Spinal cord (tissue), 10 donors: ENCODE measurements around the gene GABRB2. TPM values are rescaled to one million over a fixed set of nuclear protein-coding genes. Genes with fewer than 3 reads are reported as not detected.

Experiments used
- DNase-seq, 6 donors: peaks; one replicate each; pipeline versions ENCODE4 v3.0.0 to v3.0.0-alpha.2; 2013 to 2015; ENCODE audit warnings: low spot score in 6 of 6, low read depth in 4 of 6
- H3K27ac ChIP-seq: one replicate; pipeline ENCODE4 v1.5.1; 2013; ENCODE audit warnings: low read depth, low read length, control low read depth
- H3K27me3 ChIP-seq: one replicate; pipeline ENCODE4 v1.6.1; 2013; ENCODE audit warnings: low read length; ENCODE audit not compliant: control insufficient read depth, insufficient read depth
- H3K36me3 ChIP-seq: one replicate; pipeline ENCODE4 v1.6.1; 2013; ENCODE audit warnings: low read length; ENCODE audit not compliant: control insufficient read depth, insufficient read depth
- H3K4me1 ChIP-seq: one replicate; pipeline ENCODE4 v1.6.1; 2013; ENCODE audit warnings: low read length; ENCODE audit not compliant: control insufficient read depth, insufficient read depth
- H3K4me3 ChIP-seq: one replicate; pipeline ENCODE4 v1.5.1; 2013; ENCODE audit warnings: low read depth, low read length, control low read depth
- H3K9me3 ChIP-seq: one replicate; pipeline ENCODE4 v1.6.1; 2013; ENCODE audit warnings: low read length; ENCODE audit not compliant: control insufficient read depth, insufficient read depth
- WGBS: methylation state at CpG from one replicate; pipeline ENCODE4 v1.1.5; 2013; ENCODE audit warnings: missing lambda C conversion rate; ENCODE audit not compliant: insufficient coverage; 5-methylcytosine and 5-hydroxymethylcytosine counted together
- polyA plus RNA-seq, 2 donors: library from polyadenylated mRNA; unstranded; fragments of 120-200 nt; gene quantifications; one replicate each; pipeline ENCODE4 v1.2.1, GENCODE V29; 2013; ENCODE audit not compliant: insufficient read length in 2 of 2
- total RNA-seq, 2 donors: library from RNA; depleted of rRNA in 1 of 2; stranded (reverse); fragments of 120-200 nt in 1 of 2; fragments of >200 nt in 1 of 2; gene quantifications; one replicate each; pipeline versions ENCODE4 v1.2.3 to v1.2.4, GENCODE V29; 2013 to 2014
- donor health status: healthy.

The GABRB2 gene
- total and polyA plus RNA-seq, 4 donors: 9.8 to 44.6 (median 22.4) TPM

GRCh38 chr5:161403121-161403520 lies 143.4 kb downstream of the GABRB2 start:
- Histone ChIP-seq H3K4me3 (no peak overlapping the region), H3K27ac (no peak overlapping the region), H3K9me3 (no peaks in the 10 kb centered on the region), H3K36me3 (no peaks in the 10 kb centered on the region), H3K4me1 (no peaks in the 10 kb centered on the region), H3K27me3 (no peaks in the 10 kb centered on the region)
- DNase-seq: no peak
- no CpG with 5 or more reads among the region's 2 CpGs for WGBS

GRCh38 chr5:161400583-161400982 lies 145.9 kb downstream of the GABRB2 start:
- Histone ChIP-seq H3K4me3 (no peak overlapping the region), H3K4me1 (no peaks in the 10 kb centered on the region), H3K27ac (no peak overlapping the region), H3K9me3 (no peaks in the 10 kb centered on the region), H3K27me3 (no peaks in the 10 kb centered on the region), H3K36me3 (no peaks in the 10 kb centered on the region)
- DNase-seq: peak in 1 of 6 donors; percentile 10
- 60% methylated on average over 2 of the region's 4 CpGs for WGBS

- Histone ChIP-seq H3K4me3 (no peak overlapping the region), H3K36me3 (no peaks in the 10 kb centered on the region), H3K4me1 (no peaks in the 10 kb centered on the region), H3K27ac (no peak overlapping the region), H3K9me3 (no peaks in the 10 kb centered on the region), H3K27me3 (no peaks in the 10 kb centered on the region)
- no CpG with 5 or more reads among the region's 6 CpGs for WGBS
- peak in 2 of 6 donors; percentile 11 to 20 for DNase-seq
These were observed 146.4 kb downstream of the GABRB2 start for GRCh38 chr5:161399996-161400562.

- DNase-seq: no peak
- Histone ChIP-seq H3K36me3 (no peaks in the 10 kb centered on the region), H3K27me3 (no peaks in the 10 kb centered on the region), H3K4me3 (no peak overlapping the region), H3K4me1 (no peaks in the 10 kb centered on the region), H3K27ac (no peak overlapping the region), H3K9me3 (no peaks in the 10 kb centered on the region)
- no CpG with 5 or more reads among the region's 4 CpGs for WGBS
These were observed 149.1 kb downstream of the GABRB2 start for GRCh38 chr5:161397448-161397847.

- DNase-seq: no peak
- H3K4me3 ChIP-seq: no peak overlapping the region
- no CpG with 5 or more reads among the region's 3 CpGs for WGBS
- H3K9me3 ChIP-seq: no peaks in the 10 kb centered on the region
- H3K4me1 ChIP-seq: no peaks in the 10 kb centered on the region
- H3K36me3 ChIP-seq: no peaks in the 10 kb centered on the region
- no peaks in the 10 kb centered on the region for H3K27me3 ChIP-seq
- no peak overlapping the region for H3K27ac ChIP-seq
These were observed 150.4 kb downstream of the GABRB2 start for GRCh38 chr5:161396171-161396570.

- no CpG with 5 or more reads among the region's 1 CpG for WGBS
- no peaks in the 10 kb centered on the region for H3K27me3 ChIP-seq
- no peak overlapping the region for H3K27ac ChIP-seq
- H3K36me3 ChIP-seq: no peaks in the 10 kb centered on the region
- DNase-seq: no peak
- no peak overlapping the region for H3K4me3 ChIP-seq
- H3K4me1 ChIP-seq: no peaks in the 10 kb centered on the region
- no peaks in the 10 kb centered on the region for H3K9me3 ChIP-seq
These were observed 154.8 kb downstream of the GABRB2 start for GRCh38 chr5:161391724-161392123.

- DNase-seq: no peak
- Histone ChIP-seq H3K27me3 (no peaks in the 10 kb centered on the region), H3K4me3 (no peak overlapping the region), H3K4me1 (no peaks in the 10 kb centered on the region), H3K36me3 (no peaks in the 10 kb centered on the region), H3K9me3 (no peaks in the 10 kb centered on the region), H3K27ac (no peak overlapping the region)
- WGBS: no CpG with 5 or more reads among the region's 1 CpG
These were observed 155.5 kb downstream of the GABRB2 start for GRCh38 chr5:161391016-161391415.

GRCh38 chr5:161387121-161387520 lies 159.4 kb downstream of the GABRB2 start:
- Histone ChIP-seq H3K4me3 (no peak overlapping the region), H3K9me3 (no peaks in the 10 kb centered on the region), H3K4me1 (no peaks in the 10 kb centered on the region), H3K36me3 (no peaks in the 10 kb centered on the region), H3K27me3 (no peaks in the 10 kb centered on the region), H3K27ac (no peak overlapping the region)
- no peak for DNase-seq
- no CpG with 5 or more reads among the region's 2 CpGs for WGBS

GRCh38 chr5:161385027-161385426 lies 161.5 kb downstream of the GABRB2 start:
- WGBS: 72% methylated on average over 3 of the region's 4 CpGs
- Histone ChIP-seq H3K27ac (no peak overlapping the region), H3K4me3 (no peak overlapping the region), H3K36me3 (no peaks in the 10 kb centered on the region), H3K9me3 (no peaks in the 10 kb centered on the region), H3K27me3 (no peaks in the 10 kb centered on the region), H3K4me1 (no peaks in the 10 kb centered on the region)
- DNase-seq: no peak

GRCh38 chr5:161382685-161383084 lies 163.8 kb downstream of the GABRB2 start:
- 44% methylated on average over 3 of the region's 5 CpGs for WGBS
- peak in 1 of 6 donors; percentile 32 for DNase-seq

More at GRCh38 chr5:161382685-161383084, 163.8 kb downstream of the GABRB2 start:
- Histone ChIP-seq H3K4me3 (no peak overlapping the region), H3K27ac (no peak overlapping the region), H3K27me3 (no peaks in the 10 kb centered on the region), H3K9me3 (no peaks in the 10 kb centered on the region), H3K36me3 (no peaks in the 10 kb centered on the region), H3K4me1 (no peaks in the 10 kb centered on the region)
